ENCODE results near the gene SERPINI2. TPM values are rescaled to one million over a fixed set of nuclear protein-coding genes. Genes with fewer than 3 reads are reported as not detected.
"Not testable (repeated sequence)": the region's sequence is repeated elsewhere in the genome, so short reads cannot be mapped to it uniquely, and the experiment has no call there.

The SERPINI2 gene
- polyA plus RNA-seq, 1 donor = 0.09 TPM

- 86% methylated on average over 1 of the region's 2 CpGs for WGBS (ENCODE audit: insufficient coverage, low lambda C conversion rate)
- H3K9me3 ChIP-seq (ENCODE audit: control insufficient read depth, low read depth, low read length) = no peaks in the 10 kb centered on the region
- no peak overlapping the region for H3K27ac ChIP-seq (ENCODE audit: low read length)
Observed at GRCh38 chr3:167450675-167451074, 23.2 kb downstream of the SERPINI2 start.

GRCh38 chr3:167450195-167450594 is 23.6 kb downstream of the SERPINI2 start:
- H3K4me3 ChIP-seq (ENCODE audit: low read length) = no peak overlapping the region
- no peaks in the 10 kb centered on the region for H3K4me1 ChIP-seq (ENCODE audit: control insufficient read depth, insufficient read depth, low read length)
- H3K27ac ChIP-seq (ENCODE audit: low read length) = no peak overlapping the region
- H3K27me3 ChIP-seq (ENCODE audit: control insufficient read depth, insufficient read depth, low read length) = no peaks in the 10 kb centered on the region
- no peaks in the 10 kb centered on the region for H3K9me3 ChIP-seq (ENCODE audit: control insufficient read depth, low read depth, low read length)
- WGBS (ENCODE audit: insufficient coverage, low lambda C conversion rate) = 100% methylated on average over 1 of the region's 5 CpGs
- no peak for DNase-seq
- no peaks in the 10 kb centered on the region for H3K36me3 ChIP-seq (ENCODE audit: control insufficient read depth, insufficient read depth, low read length)

More at GRCh38 chr3:167450675-167451074, 23.2 kb downstream of the SERPINI2 start:
- Histone ChIP-seq H3K4me1 (ENCODE audit: control insufficient read depth, insufficient read depth, low read length) (no peaks in the 10 kb centered on the region), H3K27me3 (ENCODE audit: control insufficient read depth, insufficient read depth, low read length) (no peaks in the 10 kb centered on the region), H3K36me3 (ENCODE audit: control insufficient read depth, insufficient read depth, low read length) (no peaks in the 10 kb centered on the region), H3K4me3 (ENCODE audit: low read length) (no peak overlapping the region)
- DNase-seq = no peak

GRCh38 chr3:167445491-167445890 is 28.4 kb downstream of the SERPINI2 start:
- Histone ChIP-seq H3K4me3 (ENCODE audit: low read length) (no peak overlapping the region), H3K9me3 (ENCODE audit: control insufficient read depth, low read depth, low read length) (no peaks in the 10 kb centered on the region), H3K27me3 (ENCODE audit: control insufficient read depth, insufficient read depth, low read length) (no peaks in the 10 kb centered on the region), H3K27ac (ENCODE audit: low read length) (no peak overlapping the region), H3K4me1 (ENCODE audit: control insufficient read depth, insufficient read depth, low read length) (no peaks in the 10 kb centered on the region), H3K36me3 (ENCODE audit: control insufficient read depth, insufficient read depth, low read length) (no peaks in the 10 kb centered on the region)
- no peak for DNase-seq

- 83% methylated on average over 1 of the region's 2 CpGs for WGBS (ENCODE audit: insufficient coverage, low lambda C conversion rate)
- Histone ChIP-seq H3K27ac (ENCODE audit: low read length) (no peak overlapping the region), H3K4me3 (ENCODE audit: low read length) (no peak overlapping the region), H3K9me3 (ENCODE audit: control insufficient read depth, low read depth, low read length) (no peaks in the 10 kb centered on the region), H3K4me1 (ENCODE audit: control insufficient read depth, insufficient read depth, low read length) (no peaks in the 10 kb centered on the region), H3K27me3 (ENCODE audit: control insufficient read depth, insufficient read depth, low read length) (no peaks in the 10 kb centered on the region), H3K36me3 (ENCODE audit: control insufficient read depth, insufficient read depth, low read length) (no peaks in the 10 kb centered on the region)
- DNase-seq = no peak
Observed at GRCh38 chr3:167441256-167441655, 32.6 kb downstream of the SERPINI2 start.

- Histone ChIP-seq H3K27me3 (ENCODE audit: control insufficient read depth, insufficient read depth, low read length) (no peaks in the 10 kb centered on the region), H3K36me3 (ENCODE audit: control insufficient read depth, insufficient read depth, low read length) (no peaks in the 10 kb centered on the region), H3K4me3 (ENCODE audit: low read length) (no peak overlapping the region), H3K27ac (ENCODE audit: low read length) (no peak overlapping the region), H3K4me1 (ENCODE audit: control insufficient read depth, insufficient read depth, low read length) (no peaks in the 10 kb centered on the region), H3K9me3 (ENCODE audit: control insufficient read depth, low read depth, low read length) (no peaks in the 10 kb centered on the region)
- no CpG with 5 or more reads among the region's 2 CpGs for WGBS (ENCODE audit: insufficient coverage, low lambda C conversion rate)
- no peak for DNase-seq
Observed at GRCh38 chr3:167437428-167438139, 36.3 kb downstream of the SERPINI2 start.

GRCh38 chr3:167426962-167427361 is 46.9 kb downstream of the SERPINI2 start:
- H3K36me3 ChIP-seq (ENCODE audit: control insufficient read depth, insufficient read depth, low read length); H3K27me3 ChIP-seq (ENCODE audit: control insufficient read depth, insufficient read depth, low read length); H3K4me1 ChIP-seq (ENCODE audit: control insufficient read depth, insufficient read depth, low read length); H3K4me3 ChIP-seq (ENCODE audit: low read length); H3K9me3 ChIP-seq (ENCODE audit: control insufficient read depth, low read depth, low read length); H3K27ac ChIP-seq (ENCODE audit: low read length); DNase-seq: not testable (repeated sequence)
- no CpG with 5 or more reads among the region's 3 CpGs for WGBS (ENCODE audit: insufficient coverage, low lambda C conversion rate)

- not testable (repeated sequence) for H3K4me1 ChIP-seq (ENCODE audit: control insufficient read depth, insufficient read depth, low read length); DNase-seq; H3K4me3 ChIP-seq (ENCODE audit: low read length); H3K27me3 ChIP-seq (ENCODE audit: control insufficient read depth, insufficient read depth, low read length); H3K9me3 ChIP-seq (ENCODE audit: control insufficient read depth, low read depth, low read length); H3K27ac ChIP-seq (ENCODE audit: low read length); H3K36me3 ChIP-seq (ENCODE audit: control insufficient read depth, insufficient read depth, low read length)
- WGBS (ENCODE audit: insufficient coverage, low lambda C conversion rate) = 80% methylated on average over 1 of the region's 4 CpGs
Observed at GRCh38 chr3:167422396-167422795, 51.4 kb downstream of the SERPINI2 start.

GRCh38 chr3:167409611-167410010 is 64.2 kb downstream of the SERPINI2 start:
- Histone ChIP-seq H3K27ac (ENCODE audit: low read length) (no peak overlapping the region), H3K36me3 (ENCODE audit: control insufficient read depth, insufficient read depth, low read length) (no peaks in the 10 kb centered on the region), H3K27me3 (ENCODE audit: control insufficient read depth, insufficient read depth, low read length) (no peaks in the 10 kb centered on the region), H3K4me1 (ENCODE audit: control insufficient read depth, insufficient read depth, low read length) (no peaks in the 10 kb centered on the region), H3K4me3 (ENCODE audit: low read length) (no peak overlapping the region), H3K9me3 (ENCODE audit: control insufficient read depth, low read depth, low read length) (no peaks in the 10 kb centered on the region)
- DNase-seq = no peak
- 80% methylated on average over 1 of the region's 1 CpG for WGBS (ENCODE audit: insufficient coverage, low lambda C conversion rate)

- no peaks in the 10 kb centered on the region for H3K27me3 ChIP-seq (ENCODE audit: control insufficient read depth, insufficient read depth, low read length)
- H3K9me3 ChIP-seq (ENCODE audit: control insufficient read depth, low read depth, low read length) = no peaks in the 10 kb centered on the region
- peak; percentile 9 to 12 for DNase-seq
- H3K4me3 ChIP-seq (ENCODE audit: low read length) = no peak overlapping the region
- no peak overlapping the region for H3K27ac ChIP-seq (ENCODE audit: low read length)
- 100% methylated on average over 2 of the region's 3 CpGs for WGBS (ENCODE audit: insufficient coverage, low lambda C conversion rate)
- no peaks in the 10 kb centered on the region for H3K36me3 ChIP-seq (ENCODE audit: control insufficient read depth, insufficient read depth, low read length)
- H3K4me1 ChIP-seq (ENCODE audit: control insufficient read depth, insufficient read depth, low read length) = no peaks in the 10 kb centered on the region
Observed at GRCh38 chr3:167406876-167407492, 66.9 kb downstream of the SERPINI2 start.

GRCh38 chr3:167397826-167398225 is 76.0 kb downstream of the SERPINI2 start:
- no peaks in the 10 kb centered on the region for H3K9me3 ChIP-seq (ENCODE audit: control insufficient read depth, low read depth, low read length)
- no peaks in the 10 kb centered on the region for H3K27me3 ChIP-seq (ENCODE audit: control insufficient read depth, insufficient read depth, low read length)

GRCh38 chr3:167396075-167396474 is 77.8 kb downstream of the SERPINI2 start:
- H3K27me3 ChIP-seq (ENCODE audit: control insufficient read depth, insufficient read depth, low read length) = no peaks in the 10 kb centered on the region
- DNase-seq = no peak
- no CpG with 5 or more reads among the region's 2 CpGs for WGBS (ENCODE audit: insufficient coverage, low lambda C conversion rate)
- H3K9me3 ChIP-seq (ENCODE audit: control insufficient read depth, low read depth, low read length) = no peaks in the 10 kb centered on the region
- H3K4me3 ChIP-seq (ENCODE audit: low read length) = no peak overlapping the region
- H3K36me3 ChIP-seq (ENCODE audit: control insufficient read depth, insufficient read depth, low read length) = no peaks in the 10 kb centered on the region
- no peak overlapping the region for H3K27ac ChIP-seq (ENCODE audit: low read length)
- no peaks in the 10 kb centered on the region for H3K4me1 ChIP-seq (ENCODE audit: control insufficient read depth, insufficient read depth, low read length)

More at GRCh38 chr3:167397826-167398225, 76.0 kb downstream of the SERPINI2 start:
- WGBS (ENCODE audit: insufficient coverage, low lambda C conversion rate) = 57% methylated on average over 1 of the region's 1 CpG
- no peak overlapping the region for H3K27ac ChIP-seq (ENCODE audit: low read length)
- H3K4me1 ChIP-seq (ENCODE audit: control insufficient read depth, insufficient read depth, low read length) = no peaks in the 10 kb centered on the region
- DNase-seq = no peak
- no peak overlapping the region for H3K4me3 ChIP-seq (ENCODE audit: low read length)
- H3K36me3 ChIP-seq (ENCODE audit: control insufficient read depth, insufficient read depth, low read length) = no peaks in the 10 kb centered on the region
